Spleen (tissue), 11 donors: Measurements from ENCODE around the gene CHPF. TPM values are rescaled to one million over a fixed set of nuclear protein-coding genes. Genes with fewer than 3 reads are reported as not detected.

Experiments used
- DNase-seq: peaks from one replicate; pipeline ENCODE4 v3.0.0-alpha.2; 2020
- H3K27ac ChIP-seq, 8 donors: fragments of 200-600 bp; sonication (generic) in 7 of 8; 1 replicate in 4 of 8; 2 replicates in 4 of 8; pipeline versions ENCODE4 v1.5.0 to v1.8.0; 2016 to 2021; ENCODE audit warnings: inconsistent platforms in 4 of 8, mild to moderate bottlenecking in 4 of 8, moderate library complexity in 1 of 8
- H3K27me3 ChIP-seq, 7 donors: fragments of 200-600 bp; sonication (generic) in 6 of 7; replicated peaks in 1 of 7; 1 replicate in 4 of 7; 2 replicates in 3 of 7; pipeline versions ENCODE4 v1.5.0 to v1.8.0; 2016 to 2021; ENCODE audit warnings: inconsistent platforms in 3 of 7, mild to moderate bottlenecking in 1 of 7
- H3K36me3 ChIP-seq, 6 donors: fragments of 200-600 bp; sonication (generic) in 5 of 6; 1 replicate in 4 of 6; 2 replicates in 2 of 6; pipeline versions ENCODE4 v1.5.0 to v1.8.0; 2016 to 2021; ENCODE audit warnings: inconsistent platforms in 2 of 6
- H3K4me1 ChIP-seq, 6 donors: fragments of 200-600 bp; sonication (generic) in 5 of 6; 1 replicate in 3 of 6; 2 replicates in 3 of 6; pipeline versions ENCODE4 v1.5.0 to v1.8.0; 2016 to 2021; ENCODE audit warnings: inconsistent platforms in 3 of 6
- H3K4me3 ChIP-seq, 8 donors: fragments of 200-600 bp; sonication (generic) in 7 of 8; 1 replicate in 4 of 8; 2 replicates in 4 of 8; pipeline versions ENCODE4 v1.5.0 to v1.8.0; 2016 to 2021; ENCODE audit warnings: inconsistent platforms in 4 of 8, mild to moderate bottlenecking in 4 of 8, moderate library complexity in 2 of 8
- H3K9me3 ChIP-seq, 8 donors: fragments of 200-600 bp; sonication (generic) in 7 of 8; 1 replicate in 4 of 8; 2 replicates in 4 of 8; pipeline versions ENCODE4 v1.5.0 to v1.8.0; 2016 to 2021; ENCODE audit warnings: inconsistent platforms in 4 of 8
- POLR2A ChIP-seq, 3 donors: fragments of 450-650 bp; IDR thresholded peaks; one replicate each; pipeline ENCODE4 v1.5.1; 2017; ENCODE audit warnings: antibody characterized with exemption in 3 of 3, mild to moderate bottlenecking in 1 of 3
- POLR2AphosphoS5 ChIP-seq, 3 donors: sonication (generic); formaldehyde crosslinking; IDR thresholded peaks; one replicate each; pipeline ENCODE4 v1.5.1; 2017; ENCODE audit warnings: antibody characterized with exemption in 3 of 3
- WGBS, 5 donors: extraction: QIAGEN DNeasy Blood & Tissue Kit in 3 of 5; methylation state at CpG; one replicate each; pipeline versions ENCODE4 v1.1.5 to v1.1.7; 2013 to 2018; 5-methylcytosine and 5-hydroxymethylcytosine counted together
- intact Hi-C: fragments of 100-400 bp; cut with DNase I; formaldehyde crosslinking; loops from one replicate; pipeline ENCODE4 v1.15.0; 2023; ENCODE audit warnings: low total_unique reads
- polyA plus RNA-seq, 3 donors: library from polyadenylated mRNA; stranded (reverse); fragments of 200-250 nt; gene quantifications; one replicate each; pipeline ENCODE4 v1.2.1, GENCODE V29; 2013
- total RNA-seq, 7 donors: library from RNA; depleted of rRNA in 3 of 7; stranded (reverse); fragments of >200 nt in 3 of 7; fragmentation: NEBNext Ultra II Directional in 4 of 7; extraction: Animal tissue kit (Norgen Biotek cat#: 25700) in 4 of 7; gene quantifications; one replicate each; pipeline versions ENCODE4 v1.1.0 to v1.2.1, GENCODE V29; 2016 to 2021
- TF ChIP-seq, protein P1 (sequence below), 11 experiments: fragments of 200-600 bp in 7 of 11; fragments of 450-650 bp in 4 of 11; sonication (generic) in 4 of 11; IDR thresholded peaks in 8 of 11; conservative IDR thresholded peaks in 3 of 11; 1 replicate in 7 of 11; 2 replicates in 4 of 11; pipeline versions ENCODE4 v1.4.0 to v1.8.0; 2016 to 2021; ENCODE audit warnings: antibody characterized with exemption in 11 of 11, inconsistent platforms in 4 of 11, mild to moderate bottlenecking in 1 of 11
- donor health status: healthy with polysubstance abuse.
- donor health status: DM: no; HTN: no; CAD: no; lungs with moderate emphysema.
- donor health status: DM: no; HTN: no; CAD: no.
- donor health status: Bipolar disorder and iron deficiency.
- donor health status: healthy.
- donor health status: DM: no; HTN: no; CAD: no.
- donor health status: DM: yes; HTN: yes; CAD: no.

Gene CHPF
- total and polyA plus RNA-seq, 10 donors = 2.8 to 26.2 (median 13.2) TPM

DNA sequence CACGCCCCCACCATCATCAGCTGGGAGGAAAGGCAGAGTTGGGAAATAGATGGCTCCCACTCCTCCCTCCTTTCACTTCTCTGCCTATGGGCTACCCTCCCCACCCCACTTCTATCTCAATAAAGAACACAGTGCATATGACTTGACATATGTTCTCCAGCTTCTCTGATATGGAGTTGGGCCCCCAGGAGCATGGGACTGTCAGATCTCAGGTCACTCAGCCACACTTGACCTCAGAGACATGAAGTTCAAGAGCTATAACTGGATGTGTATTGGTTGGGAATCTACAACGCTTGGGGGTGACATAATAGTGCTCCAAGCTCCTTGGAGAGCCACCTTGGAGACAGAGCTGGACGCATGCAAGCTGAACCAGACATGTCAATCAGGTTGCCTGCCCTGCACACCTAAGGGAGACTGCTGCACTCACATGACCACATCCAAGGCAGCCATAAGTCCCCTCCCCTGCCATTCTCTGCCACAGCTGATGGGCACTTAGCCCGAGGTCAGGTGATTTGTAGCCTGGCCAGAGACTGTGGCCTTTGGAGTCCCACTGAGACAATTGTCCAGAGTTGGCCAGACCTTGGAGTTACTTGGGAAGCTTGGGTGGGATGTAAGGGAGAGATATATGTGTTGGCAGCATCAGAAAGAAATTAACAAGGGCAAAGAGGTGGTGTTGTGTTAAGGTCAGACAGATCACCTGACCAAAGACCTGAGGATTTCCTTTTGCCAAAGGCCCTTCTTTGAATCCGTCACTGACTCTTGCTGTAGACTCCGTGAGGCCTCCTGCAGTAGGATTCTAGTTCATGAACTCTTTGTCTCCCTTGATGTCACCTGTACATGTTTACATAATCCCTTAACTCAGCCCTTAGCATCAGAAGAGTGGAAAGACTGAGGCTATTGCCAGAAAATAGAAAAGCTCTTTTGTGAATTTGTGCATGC lies 32.2 kb upstream of the CHPF start:
- no peak for DNase-seq
- H3K27ac ChIP-seq = no peak overlapping the region
- H3K27me3 ChIP-seq = peaks cover 0 to 63% (median 16%) of the 10 kb centered on the region in 7 donors
- no peak overlapping the region for H3K4me3 ChIP-seq
- no peaks in the 10 kb centered on the region for H3K9me3 ChIP-seq
- no peak for TF ChIP-seq POLR2AphosphoS5 (IDR thresholded peaks at IDR 0.05)
- TF ChIP-seq, protein P1, sequence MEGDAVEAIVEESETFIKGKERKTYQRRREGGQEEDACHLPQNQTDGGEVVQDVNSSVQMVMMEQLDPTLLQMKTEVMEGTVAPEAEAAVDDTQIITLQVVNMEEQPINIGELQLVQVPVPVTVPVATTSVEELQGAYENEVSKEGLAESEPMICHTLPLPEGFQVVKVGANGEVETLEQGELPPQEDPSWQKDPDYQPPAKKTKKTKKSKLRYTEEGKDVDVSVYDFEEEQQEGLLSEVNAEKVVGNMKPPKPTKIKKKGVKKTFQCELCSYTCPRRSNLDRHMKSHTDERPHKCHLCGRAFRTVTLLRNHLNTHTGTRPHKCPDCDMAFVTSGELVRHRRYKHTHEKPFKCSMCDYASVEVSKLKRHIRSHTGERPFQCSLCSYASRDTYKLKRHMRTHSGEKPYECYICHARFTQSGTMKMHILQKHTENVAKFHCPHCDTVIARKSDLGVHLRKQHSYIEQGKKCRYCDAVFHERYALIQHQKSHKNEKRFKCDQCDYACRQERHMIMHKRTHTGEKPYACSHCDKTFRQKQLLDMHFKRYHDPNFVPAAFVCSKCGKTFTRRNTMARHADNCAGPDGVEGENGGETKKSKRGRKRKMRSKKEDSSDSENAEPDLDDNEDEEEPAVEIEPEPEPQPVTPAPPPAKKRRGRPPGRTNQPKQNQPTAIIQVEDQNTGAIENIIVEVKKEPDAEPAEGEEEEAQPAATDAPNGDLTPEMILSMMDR (IDR thresholded peaks at IDR 0.05 in 8 of 11, conservative IDR thresholded peaks at IDR 0.05 in 3 of 11) = no peak
- TF ChIP-seq POLR2A (IDR thresholded peaks at IDR 0.05) = no peak
- H3K36me3 ChIP-seq = no peaks in the 10 kb centered on the region
- peaks cover 0 to 12% (median 7%) of the 10 kb centered on the region in 6 donors for H3K4me1 ChIP-seq
- 65 to 83% (median 79%) methylated on average over 5 to 6 of the region's 6 CpGs for WGBS, 5 donors
- intact Hi-C loops = no loop called here

DNA sequence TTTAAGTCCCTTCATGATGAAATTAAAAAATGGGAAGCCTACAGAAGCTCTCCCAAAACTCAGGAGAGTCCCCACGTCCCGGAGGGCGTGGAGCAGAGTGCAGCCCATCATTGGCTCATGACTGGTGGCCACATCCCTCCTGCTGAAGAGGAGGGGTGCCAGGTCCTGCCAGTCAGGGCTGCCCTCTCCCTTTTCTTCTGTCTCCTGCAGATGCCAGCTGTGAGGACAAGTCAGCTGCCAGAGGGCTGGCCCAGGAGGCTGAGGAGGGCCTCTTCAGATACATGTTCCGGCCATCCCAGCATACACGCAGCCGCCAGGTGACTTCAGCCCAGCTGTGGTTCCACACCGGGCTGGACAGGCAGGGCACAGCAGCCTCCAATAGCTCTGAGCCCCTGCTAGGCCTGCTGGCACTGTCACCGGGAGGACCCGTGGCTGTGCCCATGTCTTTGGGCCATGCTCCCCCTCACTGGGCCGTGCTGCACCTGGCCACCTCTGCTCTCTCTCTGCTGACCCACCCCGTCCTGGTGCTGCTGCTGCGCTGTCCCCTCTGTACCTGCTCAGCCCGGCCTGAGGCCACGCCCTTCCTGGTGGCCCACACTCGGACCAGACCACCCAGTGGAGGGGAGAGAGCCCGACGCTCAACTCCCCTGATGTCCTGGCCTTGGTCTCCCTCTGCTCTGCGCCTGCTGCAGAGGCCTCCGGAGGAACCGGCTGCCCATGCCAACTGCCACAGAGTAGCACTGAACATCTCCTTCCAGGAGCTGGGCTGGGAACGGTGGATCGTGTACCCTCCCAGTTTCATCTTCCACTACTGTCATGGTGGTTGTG lies 31.1 kb upstream of the CHPF start:
- Histone ChIP-seq H3K27me3 (peaks cover 0 to 74% (median 21%) of the 10 kb centered on the region in 7 donors), H3K36me3 (no peaks in the 10 kb centered on the region), H3K9me3 (no peaks in the 10 kb centered on the region), H3K27ac (no peak overlapping the region), H3K4me3 (no peak overlapping the region), H3K4me1 (peaks cover 0 to 22% (median 19%) of the 10 kb centered on the region in 6 donors)
- intact Hi-C loops = no loop called here
- WGBS, 5 donors = 79 to 91% (median 86%) methylated on average over 12 to 22 of the region's 22 CpGs
- TF ChIP-seq, protein P1 (IDR thresholded peaks at IDR 0.05 in 8 of 11, conservative IDR thresholded peaks at IDR 0.05 in 3 of 11) = no peak
- DNase-seq = peak; percentile 71

DNA sequence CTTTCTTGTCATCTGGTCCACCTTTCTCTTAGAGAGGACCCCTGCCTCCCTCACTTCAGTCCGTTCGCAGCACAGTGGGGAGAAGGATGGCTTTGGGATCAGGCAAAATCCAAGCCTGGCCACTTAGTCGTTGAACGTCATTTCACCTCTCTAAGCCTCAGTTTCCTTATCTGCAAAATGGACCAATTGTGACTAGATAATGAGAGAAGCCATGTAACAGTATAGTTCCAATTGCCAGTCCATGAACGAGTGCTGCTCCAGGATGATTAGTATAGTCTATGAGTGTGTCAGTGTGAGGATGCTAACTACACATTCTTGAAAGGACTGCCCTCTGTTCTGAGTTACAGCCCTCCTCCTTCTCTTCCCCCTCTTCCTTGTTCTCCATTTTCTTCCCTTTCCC lies 29.6 kb upstream of the CHPF start:
- TF ChIP-seq POLR2AphosphoS5 (IDR thresholded peaks at IDR 0.05) (no peak), POLR2A (IDR thresholded peaks at IDR 0.05) (no peak)
- TF ChIP-seq, protein P1 (IDR thresholded peaks at IDR 0.05 in 8 of 11, conservative IDR thresholded peaks at IDR 0.05 in 3 of 11) = no peak
- 85 to 89% (median 86%) methylated on average over 5 of the region's 5 CpGs for WGBS, 5 donors
- no peak for DNase-seq
- H3K27ac ChIP-seq = no peak overlapping the region
- no peaks in the 10 kb centered on the region for H3K36me3 ChIP-seq
- H3K27me3 ChIP-seq = peaks cover 0 to 88% (median 21%) of the 10 kb centered on the region in 7 donors
- no peaks in the 10 kb centered on the region for H3K9me3 ChIP-seq
- H3K4me1 ChIP-seq = peaks cover 0 to 22% (median 20%) of the 10 kb centered on the region in 6 donors
- intact Hi-C loops = no loop called here
- H3K4me3 ChIP-seq = no peak overlapping the region
